H1 (cell line): ENCODE measurements around the gene MRPL47. TPM values are rescaled to one million over a fixed set of nuclear protein-coding genes. Genes with fewer than 3 reads are reported as not detected.

Source experiments
- CTCF ChIA-PET: fragments of 300-600 bp; sonication (Branson Sonifier 250); formaldehyde crosslinking; loops from one replicate; lab custom pipeline; 2021; ENCODE audit not compliant: partially characterized antibody; lab: Charles Lee
- POLR2A ChIA-PET: fragments of 300-600 bp; sonication (Branson Sonifier 250); formaldehyde crosslinking; loops from one replicate; lab custom pipeline; 2021; ENCODE audit warnings: inconsistent platforms; ENCODE audit not compliant: partially characterized antibody; lab: Charles Lee
- DNase-seq, 2 experiments: peaks; one replicate each; pipeline versions ENCODE4 v3.0.0 to v3.0.0-alpha.2; 2010 to 2022; ENCODE audit warnings: low spot score in 2 of 2, low read depth in 1 of 2, mixed read lengths in 1 of 2
- FAIRE-seq: peaks from 2 replicates; lab custom pipeline; 2011; peaks lifted over from hg19 to GRCh38; lab: Jason Lieb, UNC
- H2AFZ ChIP-seq: 2 replicates; pipeline ENCODE4 v1.8.1; 2012; ENCODE audit warnings: low read length, inconsistent platforms
- H2AK5ac ChIP-seq: 2 replicates; pipeline ENCODE4 v1.6.1; 2013; ENCODE audit warnings: low read depth, low read length
- H2BK120ac ChIP-seq: replicated peaks from 2 replicates; pipeline ENCODE3; 2013; ENCODE audit warnings: low read depth, low read length, inconsistent platforms
- H2BK12ac ChIP-seq: 2 replicates; pipeline ENCODE4 v1.6.1; 2013; ENCODE audit warnings: low read depth, low read length
- H2BK15ac ChIP-seq: 2 replicates; pipeline ENCODE4 v1.6.1; 2013; ENCODE audit warnings: low read length
- H2BK20ac ChIP-seq: 2 replicates; pipeline ENCODE4 v1.6.1; 2013; ENCODE audit warnings: low read length
- H2BK5ac ChIP-seq: 2 replicates; pipeline ENCODE4 v1.6.1; 2013; ENCODE audit warnings: low read depth, low read length
- H3K14ac ChIP-seq: 2 replicates; pipeline ENCODE4 v1.6.1; 2013; ENCODE audit warnings: inconsistent platforms; ENCODE audit not compliant: insufficient read length
- H3K18ac ChIP-seq: 2 replicates; pipeline ENCODE4 v1.6.1; 2013; ENCODE audit warnings: low read length; ENCODE audit errors: extremely low read depth
- H3K23ac ChIP-seq: 2 replicates; pipeline ENCODE4 v1.6.1; 2013; ENCODE audit warnings: inconsistent platforms; ENCODE audit not compliant: insufficient read length
- H3K23me2 ChIP-seq: 2 replicates; pipeline ENCODE4 v1.6.1; 2013; ENCODE audit warnings: low read depth, low read length
- H3K27ac ChIP-seq: 2 replicates; pipeline ENCODE4 v1.6.1; 2011; ENCODE audit warnings: low read depth, low read length, inconsistent platforms
- H3K27me3 ChIP-seq, 4 experiments: replicated peaks in 1 of 4; 1 replicate in 1 of 4; 2 replicates in 3 of 4; pipeline versions ENCODE4 v1.6.1 to v1.8.1; 2011 to 2013; ENCODE audit warnings: low read length in 3 of 4, mild to moderate bottlenecking in 3 of 4, inconsistent platforms in 2 of 4, mixed read lengths in 2 of 4, moderate library complexity in 1 of 4; ENCODE audit not compliant: control insufficient read depth in 3 of 4, insufficient read depth in 3 of 4; ENCODE audit errors: extremely low read depth in 1 of 4
- H3K36me3 ChIP-seq, 4 experiments: 2 replicates each; pipeline versions ENCODE4 v1.6.1 to v1.8.1; 2011 to 2013; ENCODE audit warnings: mild to moderate bottlenecking in 4 of 4, low read length in 3 of 4, moderate library complexity in 2 of 4, control low read depth in 1 of 4, inconsistent platforms in 1 of 4; ENCODE audit not compliant: insufficient read depth in 4 of 4, control insufficient read depth in 2 of 4
- H3K4ac ChIP-seq: replicated peaks from 2 replicates; pipeline ENCODE3; 2013; ENCODE audit warnings: low read length, low read depth, mixed read lengths, inconsistent platforms; ENCODE audit not compliant: insufficient read length
- H3K4me1 ChIP-seq, 4 experiments: replicated peaks in 1 of 4; 1 replicate in 1 of 4; 2 replicates in 3 of 4; pipeline versions ENCODE4 v1.6.1 to v1.8.1; 2011 to 2013; ENCODE audit warnings: low read length in 3 of 4, inconsistent platforms in 2 of 4, mixed read lengths in 1 of 4; ENCODE audit not compliant: insufficient read depth in 4 of 4, control insufficient read depth in 3 of 4
- H3K4me2 ChIP-seq, 2 experiments: 2 replicates each; pipeline versions ENCODE4 v1.6.1 to v1.8.1; 2011 to 2013; ENCODE audit warnings: low read depth in 2 of 2, low read length in 2 of 2, control low read depth in 1 of 2, inconsistent platforms in 1 of 2, mild to moderate bottlenecking in 1 of 2; ENCODE audit not compliant: insufficient read depth in 1 of 2
- H3K4me3 ChIP-seq, 4 experiments: fragments of 200-600, 300-600 bp in 1 of 4; sonication (generic), shearing (Covaris generic), sonication (Bioruptor Twin) in 1 of 4; 2 replicates each; pipeline versions ENCODE4 v1.5.1 to v1.8.1; 2011 to 2016; ENCODE audit warnings: low read length in 4 of 4, low read depth in 3 of 4, control low read depth in 2 of 4, inconsistent platforms in 2 of 4, mild to moderate bottlenecking in 2 of 4, mixed read lengths in 1 of 4, moderate library complexity in 1 of 4; ENCODE audit not compliant: insufficient read depth in 2 of 4; ENCODE audit errors: extremely low read depth in 1 of 4
- H3K56ac ChIP-seq: replicated peaks from 2 replicates; pipeline ENCODE3; 2013; ENCODE audit warnings: low read depth, mild to moderate bottlenecking, mixed read lengths, low read length, inconsistent platforms; ENCODE audit not compliant: insufficient read length
- H3K79me1 ChIP-seq: 2 replicates; pipeline ENCODE4 v1.6.1; 2013; ENCODE audit warnings: low read depth, low read length, control low read depth
- H3K79me2 ChIP-seq, 2 experiments: 2 replicates each; pipeline versions ENCODE4 v1.6.1 to v1.8.1; 2012 to 2013; ENCODE audit warnings: low read length in 2 of 2, mild to moderate bottlenecking in 2 of 2, inconsistent platforms in 1 of 2; ENCODE audit not compliant: insufficient read depth in 2 of 2, control insufficient read depth in 1 of 2
- H3K9ac ChIP-seq, 4 experiments: replicated peaks in 1 of 4; 1 replicate in 1 of 4; 2 replicates in 3 of 4; pipeline versions ENCODE4 v1.6.1 to v1.8.1; 2011 to 2013; ENCODE audit warnings: low read depth in 3 of 4, low read length in 3 of 4, control low read depth in 2 of 4, mild to moderate bottlenecking in 2 of 4, moderate library complexity in 2 of 4, inconsistent platforms in 1 of 4; ENCODE audit errors: extremely low read depth in 1 of 4
- H3K9me3 ChIP-seq, 2 experiments: 2 replicates each; pipeline versions ENCODE4 v1.6.1 to v1.8.1; 2012 to 2013; ENCODE audit warnings: mild to moderate bottlenecking in 2 of 2, moderate library complexity in 2 of 2, control low read depth in 1 of 2, inconsistent platforms in 1 of 2, low read depth in 1 of 2, low read length in 1 of 2, mixed read lengths in 1 of 2; ENCODE audit not compliant: insufficient read depth in 2 of 2
- H4K20me1 ChIP-seq, 2 experiments: replicated peaks in 1 of 2; 2 replicates each; pipeline versions ENCODE3 to v1.8.1; 2011 to 2013; ENCODE audit warnings: inconsistent platforms in 2 of 2, low read length in 2 of 2, mild to moderate bottlenecking in 1 of 2; ENCODE audit not compliant: insufficient read depth in 2 of 2, control insufficient read depth in 1 of 2
- H4K5ac ChIP-seq: 2 replicates; pipeline ENCODE4 v1.6.1; 2013; ENCODE audit warnings: low read length, low read depth, mixed read lengths, inconsistent platforms; ENCODE audit not compliant: insufficient read length
- H4K8ac ChIP-seq: 2 replicates; pipeline ENCODE4 v1.8.0; 2013; ENCODE audit warnings: mild to moderate bottlenecking, moderate library complexity, low read length, inconsistent platforms; ENCODE audit not compliant: insufficient read depth; ENCODE audit errors: extremely low read depth
- H4K91ac ChIP-seq: replicated peaks from 2 replicates; pipeline ENCODE3; 2013; ENCODE audit warnings: low read length, mixed read lengths, inconsistent platforms; ENCODE audit not compliant: insufficient read length
- CBX8 ChIP-seq: fragments of 300-800, 300-1000 bp; sonication (generic); IDR thresholded peaks from 2 replicates; pipeline ENCODE4 v1.7.1; 2016; ENCODE audit warnings: low read depth, low read length, borderline replicate concordance
- GTF2F1 ChIP-seq: IDR thresholded peaks from 2 replicates; pipeline ENCODE4 v1.6.1; 2012; ENCODE audit warnings: low read depth, low read length, improper control_type of control experiment, borderline replicate concordance
- TAF7 ChIP-seq: optimal IDR thresholded peaks from 2 replicates; pipeline ENCODE3; 2011; ENCODE audit warnings: low read depth, mild to moderate bottlenecking, inconsistent platforms, low read length, moderate library complexity, borderline replicate concordance
- WGBS, 2 experiments: shearing (Covaris generic) in 1 of 2; methylation state at CpG; one replicate each; pipeline versions ENCODE4 v1.1.6 to v1.1.7; 2013 to 2015; ENCODE audit warnings: low lambda C conversion rate in 2 of 2, mixed read lengths in 2 of 2, inconsistent platforms in 1 of 2, low coverage in 1 of 2, missing lambda C conversion rate in 1 of 2; ENCODE audit not compliant: insufficient replicate concordance in 2 of 2, insufficient coverage in 1 of 2, insufficient read length in 1 of 2; ENCODE audit errors: extremely low coverage in 1 of 2, missing lambda C conversion rate in 1 of 2; 5-methylcytosine and 5-hydroxymethylcytosine counted together
- polyA plus RNA-seq, 7 experiments: library from polyadenylated mRNA; depleted of rRNA in 3 of 7; stranded (reverse) in 5 of 7; unstranded in 2 of 7; fragments of >200 nt in 5 of 7; fragments of 200-250 nt in 2 of 7; gene quantifications; 1 replicate in 5 of 7; 2 replicates in 1 of 7; 4 replicates in 1 of 7; pipeline versions ENCODE4 v1.2.1 to v1.2.3, GENCODE V29; 2011 to 2013; ENCODE audit warnings: missing spikeins in 2 of 7, mixed read lengths in 2 of 7
- total RNA-seq: library from RNA; stranded (reverse); fragmentation: NEBNext Ultra II Directional; extraction: Animal tissue kit (Norgen Biotek cat#: 25700); gene quantifications from 2 replicates; pipeline ENCODE4 v1.2.1, GENCODE V29; 2021
- TF ChIP-seq, protein P1 (sequence below): IDR thresholded peaks from 2 replicates; pipeline ENCODE4 v1.6.1; 2012; ENCODE audit warnings: inconsistent platforms

MRPL47 gene
- total and polyA plus RNA-seq, 2 of the 8 experiments (the other 6 are each of a cell fraction or from before 2014, with no cell fraction given), result 26.1 to 76.6 TPM

DNA sequence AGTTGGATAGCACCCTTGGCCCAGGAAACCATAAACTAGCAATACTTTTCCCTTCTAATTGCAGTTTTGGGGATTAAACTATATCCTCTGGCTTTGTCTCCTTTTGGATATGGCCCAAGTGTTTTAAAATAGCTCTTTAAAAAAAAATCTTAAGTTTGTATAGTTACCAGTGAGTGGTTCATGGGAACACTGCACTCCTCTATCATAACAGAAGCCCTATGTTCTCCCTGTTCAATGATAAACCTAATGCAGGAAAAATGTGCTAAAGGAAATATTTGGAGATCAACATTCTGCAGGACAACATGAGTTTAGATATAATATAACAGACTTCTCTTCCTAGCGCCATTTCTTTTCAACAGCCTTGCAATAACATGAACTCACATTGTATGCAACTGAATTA is 13.1 kb downstream of the MRPL47 start:
- no peak for DNase-seq
- ChIA-PET POLR2A (interaction anchor here (1.3 to 2.0 kb wide), 5 partner anchors 12 to 61 kb away, joined by 4 to 7 read pairs (median 6); partner anchors contain the start of genes ACTL6A, MRPL47, NDUFB5 and USP13), CTCF (interaction anchor here (1.2 to 1.7 kb wide), 2 partner anchors 12 to 14 kb away, joined by 3 to 6 read pairs; partner anchors contain the start of gene NDUFB5)
- H3K79me2 ChIP-seq, result no peaks in the 10 kb centered on the region; a peak in 1 of 4 replicates
- no peaks in the 10 kb centered on the region for H3K9me3 ChIP-seq
- H2BK120ac ChIP-seq, result no peak overlapping the region
- H2BK15ac ChIP-seq, result no peak overlapping the region
- H3K23ac ChIP-seq, result no peak overlapping the region
- H2AK5ac ChIP-seq, result no peak overlapping the region
- H4K5ac ChIP-seq, result no peak overlapping the region
- H3K4me1 ChIP-seq, result no peaks in the 10 kb centered on the region
- no peak overlapping the region for H3K4me2 ChIP-seq
- no peak overlapping the region for H2AFZ ChIP-seq
- 89% methylated on average over 1 of the region's 1 CpG; no CpG with 5 or more reads in 1 of the 2 experiments for WGBS, 2 experiments
- no peak overlapping the region for H3K56ac ChIP-seq
- peaks cover 7 to 92% (median 51%) of the 10 kb centered on the region in 4 experiments for H3K36me3 ChIP-seq
- no peak for FAIRE-seq
- H2BK5ac ChIP-seq, result no peak overlapping the region
- H3K79me1 ChIP-seq, result no peaks in the 10 kb centered on the region
- no peak overlapping the region for H3K27ac ChIP-seq
- H2BK12ac ChIP-seq, result no peak overlapping the region
- H3K4me3 ChIP-seq, result no peak overlapping the region
- no peak overlapping the region for H4K8ac ChIP-seq
- no peak overlapping the region for H4K91ac ChIP-seq
- no peak overlapping the region for H3K4ac ChIP-seq
- peaks cover 0 to 2% of the 10 kb centered on the region in 2 experiments for H4K20me1 ChIP-seq
- H3K23me2 ChIP-seq, result no peaks in the 10 kb centered on the region
- no peak overlapping the region for H3K14ac ChIP-seq
- H3K18ac ChIP-seq, result no peak overlapping the region
- H2BK20ac ChIP-seq, result no peak overlapping the region
- H3K9ac ChIP-seq, result no peak overlapping the region
- no peaks in the 10 kb centered on the region for H3K27me3 ChIP-seq
- TF ChIP-seq TAF7 (no peak), GTF2F1 (no peak), CBX8 (no peak)
- TF ChIP-seq, protein P1, sequence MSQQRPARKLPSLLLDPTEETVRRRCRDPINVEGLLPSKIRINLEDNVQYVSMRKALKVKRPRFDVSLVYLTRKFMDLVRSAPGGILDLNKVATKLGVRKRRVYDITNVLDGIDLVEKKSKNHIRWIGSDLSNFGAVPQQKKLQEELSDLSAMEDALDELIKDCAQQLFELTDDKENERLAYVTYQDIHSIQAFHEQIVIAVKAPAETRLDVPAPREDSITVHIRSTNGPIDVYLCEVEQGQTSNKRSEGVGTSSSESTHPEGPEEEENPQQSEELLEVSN, result no peak
